OCI-LY1 (cell line): ENCODE data around the gene IL4I1.

ENCODE experiments used
- EZH2 ChIP-seq: fragments of 200-600 bp; sonication (generic), shearing (Covaris generic); IDR thresholded peaks from 2 replicates; pipeline ENCODE4 v1.8.0; 2017; ENCODE audit warnings: borderline replicate concordance, mixed run types, mild to moderate bottlenecking, antibody characterized with exemption, low read length, moderate library complexity, mixed read lengths
- TF ChIP-seq, protein P1 (sequence below): fragments of 200-600 bp; sonication (generic), shearing (Covaris generic); IDR thresholded peaks from 2 replicates; pipeline ENCODE4 v1.5.1; 2017; ENCODE audit warnings: mild to moderate bottlenecking, antibody characterized with exemption, low read length, moderate library complexity, mixed read lengths

DNA sequence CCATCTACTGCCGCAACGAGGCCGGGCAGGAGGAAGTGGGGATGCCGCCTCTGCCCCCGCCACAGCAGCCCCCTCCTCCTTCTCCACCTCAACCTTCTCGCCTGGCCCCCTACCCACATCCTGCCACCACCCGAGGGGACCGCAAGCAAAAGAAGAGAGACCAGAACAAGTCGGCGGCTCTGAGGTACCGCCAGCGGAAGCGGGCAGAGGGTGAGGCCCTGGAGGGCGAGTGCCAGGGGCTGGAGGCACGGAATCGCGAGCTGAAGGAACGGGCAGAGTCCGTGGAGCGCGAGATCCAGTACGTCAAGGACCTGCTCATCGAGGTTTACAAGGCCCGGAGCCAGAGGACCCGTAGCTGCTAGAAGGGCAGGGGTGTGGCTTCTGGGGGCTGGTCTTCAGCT, 36.0 kb upstream of the IL4I1 start:
- TF ChIP-seq, protein P1, sequence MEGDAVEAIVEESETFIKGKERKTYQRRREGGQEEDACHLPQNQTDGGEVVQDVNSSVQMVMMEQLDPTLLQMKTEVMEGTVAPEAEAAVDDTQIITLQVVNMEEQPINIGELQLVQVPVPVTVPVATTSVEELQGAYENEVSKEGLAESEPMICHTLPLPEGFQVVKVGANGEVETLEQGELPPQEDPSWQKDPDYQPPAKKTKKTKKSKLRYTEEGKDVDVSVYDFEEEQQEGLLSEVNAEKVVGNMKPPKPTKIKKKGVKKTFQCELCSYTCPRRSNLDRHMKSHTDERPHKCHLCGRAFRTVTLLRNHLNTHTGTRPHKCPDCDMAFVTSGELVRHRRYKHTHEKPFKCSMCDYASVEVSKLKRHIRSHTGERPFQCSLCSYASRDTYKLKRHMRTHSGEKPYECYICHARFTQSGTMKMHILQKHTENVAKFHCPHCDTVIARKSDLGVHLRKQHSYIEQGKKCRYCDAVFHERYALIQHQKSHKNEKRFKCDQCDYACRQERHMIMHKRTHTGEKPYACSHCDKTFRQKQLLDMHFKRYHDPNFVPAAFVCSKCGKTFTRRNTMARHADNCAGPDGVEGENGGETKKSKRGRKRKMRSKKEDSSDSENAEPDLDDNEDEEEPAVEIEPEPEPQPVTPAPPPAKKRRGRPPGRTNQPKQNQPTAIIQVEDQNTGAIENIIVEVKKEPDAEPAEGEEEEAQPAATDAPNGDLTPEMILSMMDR: no peak
- no peak for TF ChIP-seq EZH2
